GM19193 (cell line): ENCODE data around the gene GDF9.

ENCODE experiments used
- POLR2A ChIP-seq: IDR thresholded peaks from 4 replicates; pipeline ENCODE4 v1.6.1; 2011; ENCODE audit not compliant: insufficient read depth, insufficient read length; ENCODE audit errors: extremely low read depth

GDF9 gene

GRCh38 chr5:132821350-132821749, 44.9 kb downstream of the GDF9 start:
- no peak for TF ChIP-seq POLR2A

- TF ChIP-seq POLR2A = no peak
Observed at GRCh38 chr5:132820162-132820754, 46.0 kb downstream of the GDF9 start.

DNA sequence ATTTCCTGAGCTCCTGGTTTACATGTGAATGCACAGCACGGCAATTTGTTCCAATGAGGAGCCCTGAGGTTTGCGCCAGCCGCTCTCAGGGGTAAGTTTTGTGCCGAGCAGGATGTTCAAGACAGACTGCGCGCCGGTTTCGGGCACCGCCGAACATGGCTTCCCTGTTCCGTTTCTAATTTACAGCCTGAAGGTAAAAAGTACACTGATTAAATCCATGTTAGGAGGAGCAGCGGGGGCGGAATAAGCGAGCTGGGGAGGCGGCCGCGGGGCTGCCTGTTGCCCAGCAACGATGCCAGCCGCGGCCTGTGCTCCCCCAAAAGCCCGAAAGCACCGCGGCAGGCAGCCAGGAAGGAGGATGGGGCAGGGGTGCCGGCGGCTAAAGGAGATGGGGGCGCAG, 46.8 kb downstream of the GDF9 start:
- no peak for TF ChIP-seq POLR2A

- no peak for TF ChIP-seq POLR2A
Observed at GRCh38 chr5:132817011-132817410, 49.3 kb downstream of the GDF9 start.

- TF ChIP-seq POLR2A = no peak
Observed at GRCh38 chr5:132816554-132816953, 49.7 kb downstream of the GDF9 start.

GRCh38 chr5:132816083-132816482, 50.2 kb downstream of the GDF9 start:
- TF ChIP-seq POLR2A = no peak

- TF ChIP-seq POLR2A = no peak
Observed at GRCh38 chr5:132815454-132815853, 50.8 kb downstream of the GDF9 start.

DNA sequence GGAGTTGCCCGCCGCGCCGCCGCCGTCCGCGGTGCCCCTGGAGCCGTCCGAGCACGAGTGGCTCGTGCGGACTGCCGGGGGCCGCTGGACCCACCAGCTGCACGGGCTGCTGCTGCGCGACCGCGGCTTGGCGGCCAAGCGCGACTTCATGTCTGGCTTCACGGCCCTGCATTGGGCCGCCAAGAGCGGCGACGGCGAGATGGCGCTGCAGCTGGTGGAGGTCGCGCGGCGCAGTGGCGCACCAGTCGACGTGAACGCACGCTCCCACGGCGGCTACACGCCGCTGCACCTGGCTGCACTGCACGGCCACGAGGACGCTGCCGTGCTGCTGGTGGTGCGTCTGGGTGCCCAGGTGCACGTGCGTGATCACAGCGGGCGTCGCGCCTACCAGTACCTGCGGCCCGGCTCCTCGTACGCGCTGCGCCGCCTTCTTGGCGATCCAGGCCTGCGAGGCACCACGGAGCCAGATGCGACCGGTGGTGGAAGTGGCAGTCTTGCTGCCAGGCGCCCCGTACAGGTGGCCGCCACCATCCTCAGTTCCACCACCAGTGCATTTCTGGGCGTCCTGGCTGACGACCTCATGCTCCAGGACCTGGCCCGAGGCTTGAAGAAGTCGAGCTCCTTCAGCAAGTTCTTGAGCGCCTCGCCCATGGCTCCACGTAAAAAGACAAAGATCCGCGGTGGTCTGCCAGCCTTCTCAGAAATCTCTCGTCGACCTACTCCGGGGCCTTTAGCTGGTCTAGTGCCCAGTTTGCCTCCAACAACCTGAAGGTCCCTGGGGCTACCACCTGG, 51.6 kb downstream of the GDF9 start:
- no peak for TF ChIP-seq POLR2A

DNA sequence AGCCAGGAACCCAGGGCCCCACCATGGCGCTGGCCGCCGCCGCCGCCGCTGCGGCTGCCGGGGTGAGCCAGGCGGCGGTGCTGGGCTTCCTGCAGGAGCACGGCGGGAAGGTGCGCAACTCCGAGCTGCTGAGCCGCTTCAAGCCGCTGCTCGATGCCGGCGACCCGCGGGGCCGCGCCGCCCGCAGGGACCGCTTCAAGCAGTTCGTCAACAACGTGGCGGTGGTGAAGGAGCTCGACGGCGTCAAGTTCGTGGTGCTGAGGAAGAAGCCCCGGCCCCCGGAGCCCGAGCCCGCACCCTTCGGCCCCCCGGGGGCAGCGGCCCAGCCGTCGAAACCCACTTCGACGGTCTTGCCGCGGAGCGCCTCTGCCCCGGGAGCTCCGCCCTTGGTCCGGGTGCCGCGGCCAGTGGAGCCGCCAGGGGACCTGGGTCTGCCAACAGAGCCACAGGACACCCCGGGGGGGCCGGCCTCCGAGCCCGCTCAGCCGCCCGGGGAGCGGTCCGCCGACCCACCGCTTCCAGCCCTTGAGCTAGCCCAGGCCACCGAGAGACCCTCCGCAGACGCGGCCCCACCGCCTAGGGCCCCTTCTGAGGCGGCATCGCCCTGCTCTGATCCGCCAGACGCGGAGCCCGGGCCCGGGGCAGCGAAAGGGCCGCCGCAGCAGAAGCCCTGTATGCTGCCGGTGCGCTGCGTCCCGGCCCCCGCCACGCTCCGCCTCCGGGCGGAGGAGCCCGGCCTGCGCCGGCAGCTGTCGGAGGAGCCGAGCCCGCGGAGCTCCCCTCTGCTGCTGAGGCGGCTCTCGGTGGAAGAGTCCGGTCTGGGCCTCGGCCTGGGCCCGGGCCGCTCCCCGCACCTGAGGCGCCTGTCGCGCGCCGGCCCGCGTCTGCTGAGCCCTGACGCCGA, 52.4 kb downstream of the GDF9 start:
- no peak for TF ChIP-seq POLR2A

DNA sequence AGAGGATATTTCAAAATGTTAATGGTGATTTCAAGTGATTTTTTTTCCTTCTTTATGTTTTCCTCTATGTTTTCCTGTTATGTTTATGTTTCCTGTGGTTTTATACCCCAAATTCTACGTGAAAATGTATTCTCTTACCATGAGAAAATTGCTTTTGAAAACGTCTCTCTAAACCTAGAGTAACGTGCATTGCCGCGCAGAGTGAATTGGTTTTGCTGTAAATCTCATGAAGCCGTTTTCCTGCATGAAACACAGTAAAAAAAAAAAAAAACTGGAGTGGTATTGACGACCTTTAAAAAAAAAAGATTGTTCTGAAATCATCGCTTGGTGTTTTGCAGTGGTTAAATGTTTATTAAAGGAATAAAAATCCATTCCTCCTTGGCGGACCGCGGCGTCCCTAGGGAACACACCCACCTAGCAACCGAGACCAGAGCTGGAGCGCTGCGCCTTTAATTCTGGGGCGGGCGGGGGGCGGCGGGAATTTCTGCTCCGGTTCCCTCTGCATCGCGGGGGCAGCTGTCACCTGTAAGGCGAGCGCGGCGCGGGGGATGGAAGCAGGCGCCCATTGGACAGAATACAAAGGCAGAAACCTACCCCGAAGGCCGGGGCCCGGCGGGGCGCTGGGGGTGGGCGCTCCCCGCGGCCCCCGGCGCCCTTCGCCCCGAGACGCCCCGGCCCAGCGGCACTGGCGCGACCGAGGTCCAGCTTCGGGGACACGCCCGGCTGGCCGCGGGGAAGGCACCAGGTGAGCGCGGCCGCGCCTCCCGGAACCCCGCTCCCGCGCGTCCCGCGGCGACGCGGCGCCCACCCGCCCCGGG, 53.3 kb downstream of the GDF9 start, which contains the start of gene SOWAHA:
SOWAHA (plus strand) TSS at position 522 of the 818 bp plus-strand sequence. CDS start 320 bp downstream, outside the sequence.
- no peak for TF ChIP-seq POLR2A

- no peak for TF ChIP-seq POLR2A
Observed at GRCh38 chr5:132812123-132812765, 54.0 kb downstream of the GDF9 start.
